OCI-LY7 (cell line): ENCODE measurements around the gene CCDC124. TPM values are rescaled to one million over a fixed set of nuclear protein-coding genes. Genes with fewer than 3 reads are reported as not detected.

Experiments
- BruUV-seq: library from RNA; stranded (reverse); fragments of 400-500 nt; replicated peaks from 2 replicates; lab custom pipeline; 2021; lab: Mats Ljungman, UMichigan
- CTCF ChIA-PET: fragments of 300-600 bp; sonication (Branson Sonifier 250); formaldehyde crosslinking; loops from one replicate; lab custom pipeline; 2022; ENCODE audit warnings: antibody characterized with exemption; ENCODE audit not compliant: unreplicated experiment; lab: Charles Lee
- POLR2A ChIA-PET: fragments of 300-600 bp; sonication (Branson Sonifier 250); formaldehyde crosslinking; loops from one replicate; lab custom pipeline; 2022; ENCODE audit warnings: antibody characterized with exemption; lab: Charles Lee
- DNase-seq: peaks from one replicate; pipeline ENCODE4 v3.0.0-alpha.2; 2015; ENCODE audit warnings: low spot score
- H2AFZ ChIP-seq: fragments of 200-600 bp; sonication (generic), shearing (Covaris generic); 2 replicates; pipeline ENCODE4 v1.6.1; 2014; ENCODE audit warnings: mild to moderate bottlenecking, antibody characterized with exemption, low read length, moderate library complexity
- H3K27ac ChIP-seq: fragments of 200-600 bp; sonication (generic); 2 replicates; pipeline ENCODE4 v1.5.1; 2014; ENCODE audit warnings: mixed run types, low read depth, mild to moderate bottlenecking, moderate library complexity, low read length, inconsistent platforms; ENCODE audit not compliant: poor library complexity, severe bottlenecking
- H3K36me3 ChIP-seq: fragments of 200-600 bp; sonication (generic); 2 replicates; pipeline ENCODE4 v1.6.1; 2014; ENCODE audit warnings: mild to moderate bottlenecking, antibody characterized with exemption, low read length, moderate library complexity, mixed read lengths; ENCODE audit not compliant: insufficient read depth
- H3K4me1 ChIP-seq: fragments of 200-600 bp; sonication (generic); 2 replicates; pipeline ENCODE4 v1.5.1; 2014; ENCODE audit warnings: mild to moderate bottlenecking, low read length; ENCODE audit not compliant: insufficient read depth, poor library complexity, severe bottlenecking
- H3K4me2 ChIP-seq: fragments of 200-600 bp; sonication (generic); 2 replicates; pipeline ENCODE4 v1.6.1; 2014; ENCODE audit warnings: mild to moderate bottlenecking, low read length
- H3K4me3 ChIP-seq: fragments of 200-600 bp; sonication (generic); 2 replicates; pipeline ENCODE4 v1.5.1; 2014; ENCODE audit warnings: mild to moderate bottlenecking, low read depth, low read length; ENCODE audit not compliant: poor library complexity, severe bottlenecking
- H3K79me2 ChIP-seq: fragments of 200-600 bp; sonication (generic); 2 replicates; pipeline ENCODE4 v1.6.1; 2016; ENCODE audit warnings: low read depth, mild to moderate bottlenecking, low read length, moderate library complexity, mixed read lengths; ENCODE audit not compliant: insufficient read depth
- H3K9me2 ChIP-seq: fragments of 200-600 bp; sonication (generic); 2 replicates; pipeline ENCODE4 v1.6.1; 2016; ENCODE audit warnings: mild to moderate bottlenecking, low read length, mixed read lengths; ENCODE audit not compliant: insufficient read depth
- H3K9me3 ChIP-seq: fragments of 200-600 bp; sonication (generic); 2 replicates; pipeline ENCODE4 v1.6.1; 2014; ENCODE audit warnings: mild to moderate bottlenecking, mixed run types, low read length, mixed read lengths
- H4K20me1 ChIP-seq: fragments of 200-600 bp; sonication (generic); 2 replicates; pipeline ENCODE4 v1.6.1; 2014; ENCODE audit warnings: mild to moderate bottlenecking, antibody characterized with exemption, low read length, moderate library complexity, mixed read lengths; ENCODE audit not compliant: insufficient read depth
- CTCF ChIP-seq: fragments of 200-600 bp; sonication (generic); conservative IDR thresholded peaks from 2 replicates; pipeline ENCODE4 v1.5.1; 2014; ENCODE audit warnings: mild to moderate bottlenecking, antibody characterized with exemption, low read length, moderate library complexity, mixed read lengths
- EZH2phosphoT487 ChIP-seq: fragments of 200-600 bp; sonication (generic); IDR thresholded peaks from 2 replicates; pipeline ENCODE4 v1.6.1; 2018; ENCODE audit warnings: low read depth, borderline replicate concordance, mild to moderate bottlenecking, mixed run types, antibody characterized with exemption, low read length, moderate library complexity, mixed read lengths
- intact Hi-C: fragments of 100-400 bp; cut with micrococcal nuclease; formaldehyde crosslinking; loops from one replicate; pipeline ENCODE4 v1.10.0; 2022; ENCODE audit not compliant: unreplicated experiment
- total RNA-seq, 2 experiments: library from RNA; depleted of rRNA in 1 of 2; stranded (reverse); fragments of >200 nt in 1 of 2; shearing (Covaris generic) in 1 of 2; gene quantifications; 2 replicates each; pipeline ENCODE4 v1.2.3, GENCODE V29; 2014 to 2022

The CCDC124 gene
- total RNA-seq, 2 experiments from 2014 or later = 57.5 to 106 TPM

- TF ChIP-seq CTCF (no peak), EZH2phosphoT487 (no peak)
- intact Hi-C loops = loop anchor here (10.0 kb wide), 1 partner anchor 150 kb away; the partner anchor contains the start of gene MAST3
- Histone ChIP-seq H3K27ac (no peak overlapping the region), H3K4me2 (no peak overlapping the region), H4K20me1 (no peaks in the 10 kb centered on the region), H2AFZ (no peak overlapping the region), H3K36me3 (peaks cover 37% of the 10 kb centered on the region), H3K4me3 (no peak overlapping the region), H3K79me2 (no peaks in the 10 kb centered on the region), H3K4me1 (peaks cover 21% of the 10 kb centered on the region), H3K9me2 (no peaks in the 10 kb centered on the region), H3K9me3 (no peaks in the 10 kb centered on the region)
- DNase-seq = no peak
- ChIA-PET POLR2A (no interaction called here), CTCF (interaction anchor here (0.5 kb wide), 1 partner anchor 190 kb away, joined by 3 read pairs; no protein-coding TSS in a partner anchor)
- no TSS peak for BruUV-seq
These were observed 11.5 kb downstream of the CCDC124 start for GRCh38 chr19:17944301-17944700.

DNA sequence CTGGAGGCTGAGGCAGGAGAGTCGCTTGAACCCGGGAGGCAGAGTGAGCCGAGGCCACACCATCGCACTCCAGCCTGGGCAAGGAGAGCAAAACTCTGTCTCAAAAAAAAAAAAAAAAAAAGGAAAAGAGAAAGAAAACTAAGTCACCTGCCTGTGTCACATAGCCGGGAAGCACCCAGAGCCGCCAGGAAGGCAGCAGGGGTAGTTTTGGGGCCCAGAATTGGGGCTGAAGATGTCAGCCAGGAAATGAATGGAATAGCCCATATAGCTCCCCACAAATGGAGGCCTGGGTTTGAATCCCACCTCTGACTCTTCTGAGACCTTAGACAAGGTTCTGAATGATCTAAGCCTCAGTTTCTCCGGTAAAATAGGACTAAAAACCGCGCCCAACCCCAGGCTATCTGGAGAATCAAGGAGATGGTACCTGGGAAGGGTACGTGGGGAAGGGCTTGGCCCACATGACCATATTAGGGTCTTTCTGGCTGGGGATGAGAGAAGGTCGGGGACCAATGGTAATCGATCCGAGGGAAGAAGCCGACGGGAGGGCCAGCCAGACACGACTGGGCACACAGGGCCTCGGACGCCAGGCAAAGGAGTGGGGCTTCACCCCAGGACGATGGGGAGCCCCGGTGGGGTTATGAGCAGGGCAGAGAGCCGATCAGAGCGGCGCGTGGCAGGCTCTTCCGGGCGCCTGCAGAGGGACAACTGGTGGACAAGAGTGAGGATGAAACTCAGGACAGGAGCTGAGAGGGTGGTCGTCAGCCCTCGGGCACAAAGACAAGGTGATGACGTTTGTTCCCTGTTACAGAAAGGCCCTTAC lies 14.4 kb downstream of the CCDC124 start:
- Histone ChIP-seq H3K9me3 (no peaks in the 10 kb centered on the region), H3K9me2 (no peaks in the 10 kb centered on the region), H3K4me1 (peaks cover 42% of the 10 kb centered on the region), H4K20me1 (no peaks in the 10 kb centered on the region), H3K4me2 (peak overlapping the region; percentile 79), H3K4me3 (peak overlapping the region; percentile 56), H3K36me3 (peaks cover 24% of the 10 kb centered on the region), H3K79me2 (no peaks in the 10 kb centered on the region), H2AFZ (peak overlapping the region; percentile 62; the same call in 1 of the 2 replicates), H3K27ac (peak overlapping the region; percentile 28)
- ChIA-PET CTCF (interaction anchor here (0.6 kb wide), 1 partner anchor 19 kb away, joined by 7 read pairs; the partner anchor contains the start of gene KCNN1), POLR2A (interaction anchor here (0.6 to 1.6 kb wide), 2 partner anchors 11 to 15 kb away, joined by 3 to 4 read pairs; partner anchors contain the start of gene CCDC124)
- intact Hi-C loops = loop anchor here (1.0 to 10.0 kb wide), 2 partner anchors 50 to 148 kb away; partner anchors contain the start of gene MAST3
- DNase-seq = no peak
- BruUV-seq = no TSS peak
- no peak for TF ChIP-seq CTCF
- no peak for TF ChIP-seq EZH2phosphoT487
